Motor neuron (in vitro differentiated cells): ENCODE measurements around the gene EPB41L3. TPM values are rescaled to one million over a fixed set of nuclear protein-coding genes. Genes with fewer than 3 reads are reported as not detected.
"Not testable (repeated sequence)": the region's sequence is repeated elsewhere in the genome, so short reads cannot be mapped to it uniquely, and the experiment has no call there.

ENCODE experiments used
- ATAC-seq, 8 experiments: fragments of 200-7000 bp; cut with Tn5 transposase; replicated peaks in 6 of 8; 2 replicates each; pipeline ENCODE4 v1.8.0; 2021; ENCODE audit warnings: mild to moderate bottlenecking in 8 of 8, moderate library complexity in 8 of 8
- H3K27ac ChIP-seq, 2 donors: fragments of 250-450 bp; sonication (Bioruptor Pico); 2 replicates each; pipeline ENCODE4 v1.9.0; 2021; ENCODE audit warnings: antibody characterized with exemption in 2 of 2, mild to moderate bottlenecking in 2 of 2, moderate library complexity in 1 of 2
- H3K4me1 ChIP-seq, 2 donors: fragments of 250-450 bp; sonication (Bioruptor Pico); replicated peaks in 1 of 2; 2 replicates each; pipeline ENCODE4 v1.6.1; 2021; ENCODE audit warnings: antibody characterized with exemption in 2 of 2, mild to moderate bottlenecking in 2 of 2, moderate library complexity in 1 of 2
- H3K4me3 ChIP-seq, 5 donors: fragments of 250-450 bp; sonication (Bioruptor Pico); 2 replicates each; pipeline ENCODE4 v1.9.0; 2021; ENCODE audit warnings: antibody characterized with exemption in 5 of 5, mild to moderate bottlenecking in 5 of 5, moderate library complexity in 4 of 5
- WGBS, 10 experiments: fragments of 450-650 bp; shearing (Covaris generic); methylation state at CpG; one replicate each; pipeline ENCODE4 v1.0.0; 2022; 5-methylcytosine and 5-hydroxymethylcytosine counted together
- in situ Hi-C, 9 experiments: fragments of 400-800 bp; cut with MboI; loops; one replicate each; pipeline ENCODE4 v1.15.0; 2021; ENCODE audit warnings: low sequenced_read_pairs in 9 of 9, low pct_unique_long_range_greater_than_20kb in 2 of 9; ENCODE audit not compliant: unreplicated experiment in 9 of 9
- total RNA-seq, 8 experiments: library from RNA; unstranded; fragments of 300-600 nt; gene quantifications; 2 replicates each; pipeline versions ENCODE4 v1.2.3 to v1.2.4, GENCODE V29; 2022

Gene EPB41L3
- total RNA-seq, 8 experiments from 2014 or later = 1.2 to 145 (median 25.9) TPM

GRCh38 chr18:5508821-5509220 lies 35.0 kb downstream of the EPB41L3 start:
- WGBS, 10 experiments = 0 to 100% (median 80%) methylated on average over 1 to 2 of the region's 2 CpGs; no CpG with 5 or more reads in 1 of the 10 experiments
- Histone ChIP-seq H3K4me3 (no peak overlapping the region), H3K4me1 (no peaks in the 10 kb centered on the region), H3K27ac (no peak overlapping the region)
- in situ Hi-C loops = no loop called here
- ATAC-seq = no peak

GRCh38 chr18:5507756-5508155 lies 36.0 kb downstream of the EPB41L3 start:
- H3K27ac ChIP-seq = no peak overlapping the region
- H3K4me1 ChIP-seq = no peaks in the 10 kb centered on the region
- ATAC-seq = no peak
- in situ Hi-C loops = no loop called here
- no peak overlapping the region for H3K4me3 ChIP-seq
- 10 to 86% (median 33%) methylated on average over 1 to 2 of the region's 2 CpGs; no CpG with 5 or more reads in 1 of the 10 experiments for WGBS, 10 experiments

DNA sequence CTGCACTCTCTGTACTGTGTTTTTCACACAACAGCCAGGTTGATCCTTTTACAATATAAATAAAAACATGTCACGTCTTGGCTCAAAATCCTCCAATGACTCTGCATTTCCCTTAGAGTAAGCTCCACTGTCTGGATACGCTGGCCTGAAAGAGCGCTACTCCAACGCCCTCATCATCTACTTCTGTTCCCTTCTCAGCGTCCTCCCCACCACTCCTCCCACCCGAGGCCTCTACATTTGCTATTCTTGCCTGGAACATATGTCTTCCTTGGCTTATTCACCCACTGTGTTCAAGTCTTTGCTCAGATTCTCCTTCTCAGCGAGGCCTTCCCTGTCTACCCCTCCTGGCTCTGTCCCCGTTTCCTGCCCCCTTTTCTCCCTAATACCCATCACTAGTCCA lies 37.6 kb downstream of the EPB41L3 start:
- Histone ChIP-seq H3K27ac (no peak overlapping the region), H3K4me3 (no peak overlapping the region), H3K4me1 (no peaks in the 10 kb centered on the region)
- ATAC-seq = no peak
- in situ Hi-C loops = no loop called here
- 27 to 100% (median 85%) methylated on average over 1 to 7 of the region's 8 CpGs; no CpG with 5 or more reads in 3 of the 10 experiments for WGBS, 10 experiments

- no peak for ATAC-seq
- H3K4me3 ChIP-seq = no peak overlapping the region
- H3K4me1 ChIP-seq = peaks cover 0 to 3% of the 10 kb centered on the region in 2 donors
- no peak overlapping the region for H3K27ac ChIP-seq
- in situ Hi-C loops = no loop called here
These were observed 40.1 kb downstream of the EPB41L3 start for GRCh38 chr18:5503740-5504139.

DNA sequence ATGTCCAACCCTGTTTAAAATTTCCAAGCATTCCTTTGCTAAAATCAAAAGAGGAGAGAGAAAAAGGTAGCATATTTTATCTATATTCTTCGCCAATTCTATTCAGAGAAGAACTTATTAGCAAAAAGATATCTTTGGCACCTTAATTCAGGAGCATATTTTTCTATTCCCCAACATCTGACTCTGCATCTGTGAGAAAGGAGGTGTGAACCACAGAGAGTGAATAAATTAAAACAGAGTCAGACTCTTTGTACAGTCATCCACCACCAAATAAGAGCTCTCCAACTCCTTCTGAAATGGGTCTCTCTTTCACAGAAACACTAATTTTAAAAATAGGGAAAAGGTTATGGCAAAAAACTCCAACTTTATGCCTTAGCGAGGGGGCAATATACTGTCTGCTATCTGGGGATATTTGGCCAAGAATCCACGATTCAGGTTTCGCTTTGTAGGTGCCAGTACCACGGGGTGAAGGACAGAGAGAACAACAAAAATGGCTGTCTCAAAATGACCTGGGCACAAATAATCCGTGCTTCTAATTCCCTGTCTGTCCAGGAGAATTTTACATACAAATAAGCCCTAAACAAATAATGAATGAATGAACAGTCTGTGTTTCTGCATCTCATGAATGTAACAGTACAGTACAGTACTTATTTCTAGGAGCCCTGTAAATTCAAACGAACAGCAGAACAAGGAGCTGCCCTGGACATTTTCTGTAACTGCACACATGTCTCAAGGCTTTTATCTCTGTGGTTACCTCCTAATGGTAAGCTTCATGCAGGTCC lies 43.4 kb downstream of the EPB41L3 start:
- no peak overlapping the region for H3K27ac ChIP-seq
- WGBS, 10 experiments = 0 to 94% (median 73%) methylated on average over 2 to 7 of the region's 7 CpGs
- in situ Hi-C loops = no loop called here
- H3K4me1 ChIP-seq = peaks cover 0 to 3% of the 10 kb centered on the region in 2 donors
- ATAC-seq = no peak
- no peak overlapping the region for H3K4me3 ChIP-seq

GRCh38 chr18:5498452-5498851 lies 45.3 kb downstream of the EPB41L3 start:
- no peak overlapping the region for H3K4me3 ChIP-seq
- in situ Hi-C loops = no loop called here
- H3K4me1 ChIP-seq = peaks cover 0 to 3% of the 10 kb centered on the region in 2 donors
- H3K27ac ChIP-seq = no peak overlapping the region
- WGBS, 10 experiments = 56 to 100% (median 91%) methylated on average over 1 to 5 of the region's 6 CpGs
- no peak for ATAC-seq

DNA sequence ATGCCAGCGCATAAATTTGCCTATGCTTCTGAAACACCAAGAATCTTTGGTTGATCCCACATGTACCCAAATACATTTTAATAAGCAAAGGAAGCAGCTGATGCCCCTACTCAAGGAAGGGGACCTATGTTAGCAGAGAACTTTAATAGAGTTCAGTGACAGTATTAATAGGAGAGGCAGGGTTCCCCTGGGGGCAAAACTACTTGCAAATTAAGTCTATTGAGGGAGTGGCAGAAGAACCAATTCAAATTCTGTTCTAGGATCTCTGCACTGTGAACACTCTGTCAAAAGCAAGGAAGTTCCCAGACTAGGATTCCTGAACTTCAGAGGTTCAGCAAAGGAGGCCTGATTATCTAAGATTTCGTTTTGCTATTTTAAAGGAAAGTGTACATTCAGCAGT lies 47.5 kb downstream of the EPB41L3 start:
- peak in 1 of 8 experiments; percentile 63 for ATAC-seq
- H3K27ac ChIP-seq = no peak overlapping the region
- in situ Hi-C loops = no loop called here

GRCh38 chr18:5490753-5491480 lies 52.9 kb downstream of the EPB41L3 start:
- 38 to 98% (median 85%) methylated on average over 1 to 5 of the region's 5 CpGs; no CpG with 5 or more reads in 3 of the 10 experiments for WGBS, 10 experiments
- no peak overlapping the region for H3K27ac ChIP-seq
- no peak overlapping the region for H3K4me3 ChIP-seq
- H3K4me1 ChIP-seq = no peaks in the 10 kb centered on the region
- in situ Hi-C loops = no loop called here
- peak in 2 of 8 experiments; percentile 79 to 90 for ATAC-seq

More for the DNA sequence above, 47.5 kb downstream of the EPB41L3 start:
- 0 to 100% (median 83%) methylated on average over 1 to 2 of the region's 2 CpGs; no CpG with 5 or more reads in 1 of the 10 experiments for WGBS, 10 experiments
- Histone ChIP-seq H3K4me1 (peaks cover 0 to 3% of the 10 kb centered on the region in 2 donors), H3K4me3 (no peak overlapping the region)

DNA sequence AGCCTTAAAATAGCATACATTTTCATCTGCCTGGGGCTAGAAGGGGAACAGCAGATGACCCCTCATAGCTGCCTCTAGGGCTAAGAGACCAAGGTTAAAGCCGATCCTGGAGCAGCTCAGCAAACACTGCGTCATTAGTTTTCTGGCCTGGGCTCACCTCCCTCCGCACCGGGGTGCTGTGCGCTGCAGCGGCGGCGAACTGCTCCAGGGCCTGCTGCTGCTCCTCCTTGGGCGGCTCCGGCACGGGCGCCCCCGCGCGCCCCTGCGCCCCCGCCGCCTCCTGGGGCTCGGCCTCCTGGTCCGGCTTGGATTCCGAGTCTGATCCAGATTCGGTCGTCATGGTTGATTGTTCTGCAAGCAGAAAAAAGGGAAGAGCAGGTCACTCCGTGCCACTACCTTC lies 55.0 kb downstream of the EPB41L3 start:
- Histone ChIP-seq H3K4me1 (no peaks in the 10 kb centered on the region), H3K27ac (no peak overlapping the region), H3K4me3 (no peak overlapping the region)
- peak in 1 of 8 experiments; percentile 76 for ATAC-seq
- WGBS, 10 experiments = 66 to 100% (median 100%) methylated on average over 2 to 9 of the region's 24 CpGs; no CpG with 5 or more reads in 7 of the 10 experiments
- in situ Hi-C loops = no loop called here

GRCh38 chr18:5488044-5488443 lies 55.8 kb downstream of the EPB41L3 start:
- H3K27ac ChIP-seq, in situ Hi-C loops, H3K4me3 ChIP-seq, H3K4me1 ChIP-seq, ATAC-seq: not testable (repeated sequence)
- WGBS, 10 experiments = no CpG with 5 or more reads among the region's 4 CpGs

DNA sequence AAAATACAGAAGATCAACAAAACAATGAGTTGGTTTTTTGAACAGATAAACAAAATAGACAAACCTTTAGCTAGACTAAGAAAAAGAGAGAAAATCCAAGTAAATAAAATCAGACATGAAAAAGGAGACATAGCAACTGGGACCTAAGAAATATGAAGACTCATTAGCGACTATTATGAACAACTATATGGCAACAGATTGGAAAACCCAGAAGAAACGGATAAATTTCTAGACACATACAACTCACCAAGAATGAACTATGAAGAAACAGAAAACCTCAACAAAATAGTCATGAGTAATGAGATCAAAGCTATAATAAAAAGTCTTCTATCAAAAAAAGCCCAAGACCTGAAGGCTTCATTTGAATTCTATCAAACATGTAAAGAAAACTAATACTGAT lies 59.3 kb downstream of the EPB41L3 start:
- no peak overlapping the region for H3K27ac ChIP-seq
- 40 to 100% (median 89%) methylated on average over 2 of the region's 2 CpGs for WGBS, 10 experiments
- in situ Hi-C loops = no loop called here
- H3K4me3 ChIP-seq = no peak overlapping the region
- no peak for ATAC-seq
- no peaks in the 10 kb centered on the region for H3K4me1 ChIP-seq

- ATAC-seq = no peak
- WGBS, 10 experiments = 79 to 100% (median 100%) methylated on average over 1 to 5 of the region's 5 CpGs; no CpG with 5 or more reads in 4 of the 10 experiments
- Histone ChIP-seq H3K27ac (no peak overlapping the region), H3K4me3 (no peak overlapping the region), H3K4me1 (peaks cover 5 to 7% of the 10 kb centered on the region in 2 donors)
- in situ Hi-C loops = no loop called here
These were observed 62.2 kb downstream of the EPB41L3 start for GRCh38 chr18:5481621-5482020.

DNA sequence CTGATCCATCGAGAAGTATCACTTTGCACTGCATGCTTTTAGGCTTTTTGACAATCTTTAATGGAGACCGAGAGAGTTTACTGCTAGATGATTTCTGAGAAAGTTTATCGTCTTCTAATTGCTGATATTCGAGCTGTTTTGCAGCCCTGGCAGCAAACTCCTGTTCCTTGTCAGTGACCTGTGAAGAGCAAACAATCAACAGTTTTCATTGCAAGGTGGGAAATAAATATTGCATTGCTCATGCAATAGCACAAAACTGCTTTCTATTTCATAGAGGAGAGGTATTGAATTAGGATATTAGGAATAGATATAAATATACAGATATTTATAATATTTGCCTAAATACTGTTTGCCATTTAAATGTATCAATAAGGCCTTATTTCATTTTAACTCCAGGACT lies 65.5 kb downstream of the EPB41L3 start:
- 52 to 100% (median 87%) methylated on average over 1 to 4 of the region's 4 CpGs for WGBS, 10 experiments
- H3K4me3 ChIP-seq = no peak overlapping the region
- no peak for ATAC-seq
- in situ Hi-C loops = no loop called here
- peaks cover 5 to 7% of the 10 kb centered on the region in 2 donors for H3K4me1 ChIP-seq
- H3K27ac ChIP-seq = no peak overlapping the region
